GM10248 (cell line): ENCODE data around the gene HOXA7.

Source experiments
- CTCF ChIA-PET: fragments of 300-600 bp; sonication (Branson Sonifier 250); formaldehyde crosslinking; extraction: SDS; loops from one replicate; lab custom pipeline; 2021; ENCODE audit warnings: antibody characterized with exemption; lab: Yijun Ruan, JAX
- POLR2A ChIA-PET: fragments of 350-650 bp; sonication (Branson Sonifier 250); formaldehyde crosslinking; extraction: SDS; loops from one replicate; lab custom pipeline; 2020; ENCODE audit warnings: antibody characterized with exemption; lab: Yijun Ruan, JAX
- DNase-seq: peaks from one replicate; pipeline ENCODE4 v3.0.0; 2012; ENCODE audit errors: extremely low spot score
- CTCF ChIP-seq: IDR thresholded peaks from 2 replicates; pipeline ENCODE4 v1.5.1; 2012; ENCODE audit warnings: mild to moderate bottlenecking, low read depth; ENCODE audit errors: extremely low read depth, missing control alignments, control extremely low read depth

The HOXA7 gene

GRCh38 chr7:27129729-27130539, 26.5 kb downstream of the HOXA7 start:
- no peak for TF ChIP-seq CTCF
- ChIA-PET CTCF (interaction anchor here (1.0 to 2.0 kb wide), 3 partner anchors 20 to 33 kb away, joined by 3 to 6 read pairs (median 4); no protein-coding TSS in a partner anchor), POLR2A (no interaction called here)
- no peak for DNase-seq

- DNase-seq, result no peak
- no peak for TF ChIP-seq CTCF
- POLR2A ChIA-PET, result no interaction called here
- CTCF ChIA-PET, result interaction anchor here (0.9 kb wide), 1 partner anchor 32 kb away, joined by 3 read pairs; no protein-coding TSS in a partner anchor
Measured at GRCh38 chr7:27128776-27129728, 27.4 kb downstream of the HOXA7 start.

- POLR2A ChIA-PET, result no interaction called here
- CTCF ChIA-PET, result interaction anchor here (0.8 kb wide), 1 partner anchor 446 kb away, joined by 4 read pairs; no protein-coding TSS in a partner anchor
Measured at GRCh38 chr7:27128034-27128433, 28.4 kb downstream of the HOXA7 start.

GRCh38 chr7:27126596-27127327, 29.7 kb downstream of the HOXA7 start:
- no peak for TF ChIP-seq CTCF
- DNase-seq, result no peak
- CTCF ChIA-PET, result interaction anchor here (0.9 kb wide), 1 partner anchor 34 kb away, joined by 4 read pairs; no protein-coding TSS in a partner anchor
- POLR2A ChIA-PET, result no interaction called here

More at GRCh38 chr7:27128034-27128433, 28.4 kb downstream of the HOXA7 start:
- no peak for TF ChIP-seq CTCF
- no peak for DNase-seq

GRCh38 chr7:27125986-27126394, 30.5 kb downstream of the HOXA7 start:
- DNase-seq, result no peak
- TF ChIP-seq CTCF, result no peak
- ChIA-PET CTCF (interaction anchor here (0.9 kb wide), 1 partner anchor 35 kb away, joined by 4 read pairs; no protein-coding TSS in a partner anchor), POLR2A (no interaction called here)
